ENCODE measurements around the gene MAN2B1. TPM values are rescaled to one million over a fixed set of nuclear protein-coding genes. Genes with fewer than 3 reads are reported as not detected.

MAN2B1 gene
- total RNA-seq, 1 donor from 2014 or later = 35.8 TPM

DNA sequence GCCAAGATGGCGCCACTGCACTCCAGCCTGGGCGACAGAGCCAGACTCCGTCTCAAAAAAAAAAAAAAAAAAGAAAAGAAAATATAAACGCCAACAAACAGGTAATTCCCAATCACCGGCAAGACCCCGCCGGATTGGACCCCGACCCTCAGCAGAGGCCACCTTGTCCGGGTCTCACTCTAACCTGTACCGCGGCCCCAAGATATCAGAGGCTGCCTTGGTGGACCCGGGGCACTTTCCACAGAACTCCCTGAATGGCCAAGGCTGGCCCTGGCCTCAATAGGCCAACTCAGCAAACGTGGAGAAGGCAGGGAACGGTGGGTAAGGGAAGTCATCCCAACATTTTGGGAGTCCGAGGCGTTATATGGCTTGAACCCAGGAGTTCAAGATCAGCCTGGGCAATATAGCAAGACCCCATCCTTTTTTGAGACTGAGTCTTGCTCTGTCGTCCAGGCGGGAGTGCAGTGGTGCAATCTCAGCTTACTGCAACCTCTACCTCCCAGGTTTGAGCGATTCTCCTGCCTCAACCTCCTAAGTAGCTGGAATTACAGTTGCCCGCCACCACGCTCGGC is 27.8 kb downstream of the MAN2B1 start:
- peaks cover 5% of the 10 kb centered on the region for H3K4me1 Mint-ChIP-seq
- Histone ChIP-seq H3K9ac (no peak overlapping the region), H3K27me3 (no peaks in the 10 kb centered on the region), H2AFZ (replicated peaks) (no peak overlapping the region), H3K27ac (no peak overlapping the region), H3K9me3 (ENCODE audit: low read depth) (no peaks in the 10 kb centered on the region), H3K36me3 (no peaks in the 10 kb centered on the region), H3K4me2 (no peak overlapping the region), H3K4me3 (no peak overlapping the region), H3K79me2 (ENCODE audit: low read depth) (no peaks in the 10 kb centered on the region), H3F3A (ENCODE audit: low read depth) (peaks cover 3% of the 10 kb centered on the region), H3K4me1 (no peaks in the 10 kb centered on the region), H4K20me1 (ENCODE audit: low read depth) (no peaks in the 10 kb centered on the region)
- no peak for DNase-seq (ENCODE audit: low spot score)
- no peak overlapping the region for H3K4me3 Mint-ChIP-seq
- no peak for TF ChIP-seq EZH2phosphoT487 (IDR thresholded peaks at IDR 0.05)
- no peak for TF ChIP-seq EZH2 (IDR thresholded peaks at IDR 0.05)
- no peak for TF ChIP-seq CTCF (IDR thresholded peaks at IDR 0.05)
- peaks cover 17% of the 10 kb centered on the region for H3K9me3 Mint-ChIP-seq
- no peak overlapping the region for H3K27ac Mint-ChIP-seq
- H3K27me3 Mint-ChIP-seq (ENCODE audit: insufficient read depth, low read depth) = peaks cover 5% of the 10 kb centered on the region
- H3K36me3 Mint-ChIP-seq = peaks cover 8% of the 10 kb centered on the region

DNA sequence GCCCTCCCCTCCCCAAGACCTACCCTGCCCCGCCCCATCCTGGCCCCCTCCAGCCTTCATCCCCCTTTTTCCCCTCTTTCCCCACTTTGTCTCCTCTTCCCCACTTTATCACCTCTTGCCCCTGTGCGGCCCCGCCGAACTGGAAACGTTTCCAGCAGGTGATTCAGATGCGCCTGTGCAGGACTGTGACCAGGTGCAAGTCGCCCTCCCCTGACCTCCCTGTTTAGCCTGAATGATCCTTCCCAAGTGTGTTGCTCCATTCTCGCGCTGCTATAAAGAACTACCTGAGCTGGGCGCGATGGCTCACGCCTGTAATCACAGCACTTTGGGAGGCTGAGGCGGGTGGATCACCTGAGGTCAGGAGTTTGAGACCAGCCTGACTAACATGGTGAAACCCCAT is 29.9 kb downstream of the MAN2B1 start:
- peaks cover 16% of the 10 kb centered on the region for H3F3A ChIP-seq (ENCODE audit: low read depth)
- no peaks in the 10 kb centered on the region for H3K79me2 ChIP-seq (ENCODE audit: low read depth)
- H3K27ac ChIP-seq = no peak overlapping the region
- no peak overlapping the region for H3K4me2 ChIP-seq
- no peak overlapping the region for H2AFZ ChIP-seq (replicated peaks)
- no peaks in the 10 kb centered on the region for H3K9me3 ChIP-seq (ENCODE audit: low read depth)
- Mint-ChIP-seq H3K27ac (no peak overlapping the region), H3K9me3 (peaks cover 24% of the 10 kb centered on the region), H3K4me1 (peaks cover 5% of the 10 kb centered on the region), H3K27me3 (ENCODE audit: insufficient read depth, low read depth) (peaks cover 5% of the 10 kb centered on the region), H3K4me3 (no peak overlapping the region), H3K36me3 (peaks cover 17% of the 10 kb centered on the region)
- H3K4me1 ChIP-seq = no peaks in the 10 kb centered on the region
- no peaks in the 10 kb centered on the region for H4K20me1 ChIP-seq (ENCODE audit: low read depth)
- H3K27me3 ChIP-seq = no peaks in the 10 kb centered on the region
- TF ChIP-seq CTCF (IDR thresholded peaks at IDR 0.05) (no peak), EZH2phosphoT487 (IDR thresholded peaks at IDR 0.05) (no peak), EZH2 (IDR thresholded peaks at IDR 0.05) (no peak)
- DNase-seq (ENCODE audit: low spot score) = no peak
- no peaks in the 10 kb centered on the region for H3K36me3 ChIP-seq
- no peak overlapping the region for H3K4me3 ChIP-seq
- no peak overlapping the region for H3K9ac ChIP-seq

DNA sequence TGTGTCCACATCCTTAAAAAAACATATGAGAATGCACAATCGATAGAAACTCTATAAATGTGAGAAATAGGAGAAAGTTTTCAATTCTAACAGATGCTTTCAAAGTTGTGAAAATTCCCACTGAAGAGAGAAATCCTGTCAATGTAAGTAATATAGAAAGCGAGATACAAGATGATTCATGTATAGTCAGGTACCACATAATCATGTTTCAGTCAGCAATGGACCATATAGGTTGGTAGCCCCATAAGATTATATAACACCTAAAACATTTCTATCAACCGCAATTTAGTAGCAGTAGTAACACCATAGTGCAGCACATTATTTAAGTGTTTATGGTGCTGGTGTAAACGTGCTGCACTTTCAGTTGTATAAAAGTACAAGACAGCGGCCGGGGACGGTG is 37.3 kb downstream of the MAN2B1 start:
- no peak overlapping the region for H3K27ac ChIP-seq
- Mint-ChIP-seq H3K9me3 (peaks cover 58% of the 10 kb centered on the region), H3K36me3 (peaks cover 68% of the 10 kb centered on the region)

More for the DNA sequence above, 37.3 kb downstream of the MAN2B1 start:
- no peak overlapping the region for H3K4me3 Mint-ChIP-seq
- DNase-seq (ENCODE audit: low spot score) = no peak
- peaks cover 62% of the 10 kb centered on the region for H3K36me3 ChIP-seq
- peaks cover 7% of the 10 kb centered on the region for H3K27me3 Mint-ChIP-seq (ENCODE audit: insufficient read depth, low read depth)
- no peaks in the 10 kb centered on the region for H3K4me1 Mint-ChIP-seq
- H3K27ac Mint-ChIP-seq = no peak overlapping the region
- peaks cover 3% of the 10 kb centered on the region for H3K79me2 ChIP-seq (ENCODE audit: low read depth)
- H3K4me2 ChIP-seq = no peak overlapping the region
- peaks cover 33% of the 10 kb centered on the region for H3K9me3 ChIP-seq (ENCODE audit: low read depth)
- TF ChIP-seq CTCF (IDR thresholded peaks at IDR 0.05) (no peak), EZH2 (IDR thresholded peaks at IDR 0.05) (no peak), EZH2phosphoT487 (IDR thresholded peaks at IDR 0.05) (no peak)
- H3K4me3 ChIP-seq = no peak overlapping the region
- H3F3A ChIP-seq (ENCODE audit: low read depth) = peaks cover 31% of the 10 kb centered on the region
- H2AFZ ChIP-seq (replicated peaks) = no peak overlapping the region
- no peak overlapping the region for H3K9ac ChIP-seq
- no peaks in the 10 kb centered on the region for H3K4me1 ChIP-seq
- no peaks in the 10 kb centered on the region for H3K27me3 ChIP-seq
- H4K20me1 ChIP-seq (ENCODE audit: low read depth) = no peaks in the 10 kb centered on the region
